B cell (primary cell): ENCODE data around the gene RNF126. TPM values are rescaled to one million over a fixed set of nuclear protein-coding genes. Genes with fewer than 3 reads are reported as not detected.
"Not testable (repeated sequence)": the region's sequence is repeated elsewhere in the genome, so short reads cannot be mapped to it uniquely, and the experiment has no call there.

Experiments used
- ATAC-seq: fragments of 200-7000 bp; cut with Tn5 transposase; one replicate; pipeline ENCODE4 v1.10.0; 2021; ENCODE audit warnings: low read depth, mild to moderate bottlenecking, moderate number of reproducible peaks, moderate library complexity
- CTCF ChIA-PET: fragments of 350-600 bp; sonication (Branson Sonifier 250); formaldehyde crosslinking; loops from one replicate; lab custom pipeline; 2021; ENCODE audit warnings: antibody characterized with exemption, inconsistent platforms; lab: Charles Lee
- POLR2A ChIA-PET: fragments of 350-600 bp; sonication (Branson Sonifier 250); formaldehyde crosslinking; loops from one replicate; lab custom pipeline; 2021; ENCODE audit warnings: antibody characterized with exemption; lab: Charles Lee
- DNase-seq: peaks from one replicate; pipeline ENCODE4 v3.0.0; 2013
- H2AFZ ChIP-seq: 2 replicates; pipeline ENCODE4 v1.6.1; 2012; ENCODE audit warnings: mild to moderate bottlenecking, low read depth, low read length; ENCODE audit not compliant: insufficient read depth, poor library complexity, severe bottlenecking
- H3K27ac ChIP-seq, 2 donors: 1 replicate in 1 of 2; 2 replicates in 1 of 2; pipeline ENCODE4 v1.5.1; 2012 to 2013; ENCODE audit warnings: low read length in 2 of 2, mild to moderate bottlenecking in 2 of 2, moderate library complexity in 1 of 2
- H3K27me3 ChIP-seq, 4 experiments: fragments of 200-600 bp in 1 of 4; sonication (generic) in 1 of 4; replicated peaks in 1 of 4; 1 replicate in 2 of 4; 2 replicates in 2 of 4; pipeline versions ENCODE4 v1.6.1 to v1.7.0; 2013 to 2016; ENCODE audit warnings: low read length in 3 of 4, mild to moderate bottlenecking in 2 of 4, mixed read lengths in 1 of 4, moderate library complexity in 1 of 4; ENCODE audit not compliant: insufficient read depth in 4 of 4, control insufficient read depth in 3 of 4; ENCODE audit errors: control extremely low read depth in 1 of 4
- H3K36me3 ChIP-seq, 2 experiments: replicated peaks in 1 of 2; 1 replicate in 1 of 2; 2 replicates in 1 of 2; pipeline versions ENCODE4 v1.6.1 to v1.7.1; 2013; ENCODE audit warnings: low read length in 1 of 2; ENCODE audit not compliant: insufficient read depth in 2 of 2, control insufficient read depth in 1 of 2; ENCODE audit errors: control extremely low read depth in 1 of 2, extremely low read depth in 1 of 2
- H3K4me1 ChIP-seq, 2 donors: fragments of 200-600 bp in 1 of 2; sonication (generic) in 1 of 2; 1 replicate in 1 of 2; 2 replicates in 1 of 2; pipeline versions ENCODE4 v1.5.1 to v1.6.1; 2013 to 2017; ENCODE audit warnings: low read length in 2 of 2; ENCODE audit not compliant: control insufficient read depth in 2 of 2, insufficient read depth in 2 of 2
- H3K4me2 ChIP-seq: replicated peaks from 2 replicates; pipeline ENCODE3; 2012; ENCODE audit warnings: mild to moderate bottlenecking, low read depth, low read length; ENCODE audit not compliant: poor library complexity, severe bottlenecking
- H3K4me3 ChIP-seq, 5 experiments: fragments of 200-600 bp in 1 of 5; sonication (generic) in 1 of 5; 1 replicate in 3 of 5; 2 replicates in 2 of 5; pipeline versions ENCODE4 v1.5.1 to v1.7.0; 2011 to 2016; ENCODE audit warnings: low read length in 4 of 5, mild to moderate bottlenecking in 4 of 5, low read depth in 2 of 5, control low read depth in 1 of 5, moderate library complexity in 1 of 5; ENCODE audit not compliant: insufficient read depth in 1 of 5; ENCODE audit errors: control extremely low read depth in 1 of 5, extremely low read depth in 1 of 5
- H3K79me2 ChIP-seq: fragments of 200-600 bp; sonication (generic); one replicate; pipeline ENCODE4 v1.6.0; 2016; ENCODE audit warnings: low read length; ENCODE audit not compliant: control insufficient read depth, insufficient read depth
- H3K9ac ChIP-seq: fragments of 200-600 bp; sonication (generic); 2 replicates; pipeline ENCODE4 v1.6.1; 2017; ENCODE audit warnings: mild to moderate bottlenecking, low read length, moderate library complexity
- H3K9me3 ChIP-seq, 3 donors: one replicate each; pipeline versions ENCODE4 v1.6.1 to v1.7.1; 2013; ENCODE audit warnings: low read length in 2 of 3; ENCODE audit not compliant: control insufficient read depth in 2 of 3, insufficient read depth in 1 of 3; ENCODE audit errors: control extremely low read depth in 1 of 3
- H4K20me1 ChIP-seq: 2 replicates; pipeline ENCODE4 v1.6.0; 2012; ENCODE audit warnings: mild to moderate bottlenecking, low read length; ENCODE audit not compliant: insufficient read depth, control insufficient read depth, poor library complexity, severe bottlenecking
- H3K27ac Mint-ChIP-seq: one replicate; pipeline ENCODE4 v1.8.0; 2021; ENCODE audit warnings: mixed read lengths
- H3K27me3 Mint-ChIP-seq: one replicate; pipeline ENCODE4 v1.8.0; 2021; ENCODE audit warnings: mixed read lengths
- H3K4me1 Mint-ChIP-seq: one replicate; pipeline ENCODE4 v1.8.0; 2021; ENCODE audit warnings: mixed read lengths
- H3K4me3 Mint-ChIP-seq: one replicate; pipeline ENCODE4 v1.8.0; 2021; ENCODE audit warnings: mixed read lengths
- H3K9me3 Mint-ChIP-seq: one replicate; pipeline ENCODE4 v1.8.0; 2022; ENCODE audit warnings: mixed read lengths; ENCODE audit not compliant: insufficient read depth
- EZH2 ChIP-seq: IDR thresholded peaks from 2 replicates; pipeline ENCODE4 v1.6.1; 2012; ENCODE audit warnings: borderline replicate concordance, low read depth, mild to moderate bottlenecking, moderate library complexity, low read length; ENCODE audit not compliant: insufficient read depth, poor library complexity, severe bottlenecking
- WGBS: methylation state at CpG from one replicate; pipeline ENCODE4 v1.1.5; 2013; ENCODE audit warnings: missing lambda C conversion rate; ENCODE audit not compliant: insufficient coverage; 5-methylcytosine and 5-hydroxymethylcytosine counted together
- intact Hi-C: fragments of 100-400 bp; cut with micrococcal nuclease; formaldehyde crosslinking; loops from one replicate; pipeline ENCODE4 v1.10.0; 2022
- polyA plus RNA-seq: library from polyadenylated mRNA; depleted of rRNA; stranded (reverse); fragments of >200 nt; gene quantifications from 2 replicates; pipeline ENCODE4 v1.2.3, GENCODE V29; 2012
- total RNA-seq, 2 donors: library from RNA; stranded (reverse); fragments of 120-200 nt in 1 of 2; gene quantifications; 1 replicate in 1 of 2; 2 replicates in 1 of 2; pipeline versions ENCODE4 v1.2.3 to v1.2.4, GENCODE V29; 2013 to 2022
- TF ChIP-seq, protein P1 (sequence below): fragments of 200-600 bp; IDR thresholded peaks from one replicate; pipeline ENCODE4 v1.8.0; 2022; ENCODE audit warnings: antibody characterized with exemption, mild to moderate bottlenecking

RNF126 gene
- total and polyA plus RNA-seq, 2 donors (not counting 1 experiment from before 2014, with no cell fraction given): 74.3 to 118 TPM

DNA sequence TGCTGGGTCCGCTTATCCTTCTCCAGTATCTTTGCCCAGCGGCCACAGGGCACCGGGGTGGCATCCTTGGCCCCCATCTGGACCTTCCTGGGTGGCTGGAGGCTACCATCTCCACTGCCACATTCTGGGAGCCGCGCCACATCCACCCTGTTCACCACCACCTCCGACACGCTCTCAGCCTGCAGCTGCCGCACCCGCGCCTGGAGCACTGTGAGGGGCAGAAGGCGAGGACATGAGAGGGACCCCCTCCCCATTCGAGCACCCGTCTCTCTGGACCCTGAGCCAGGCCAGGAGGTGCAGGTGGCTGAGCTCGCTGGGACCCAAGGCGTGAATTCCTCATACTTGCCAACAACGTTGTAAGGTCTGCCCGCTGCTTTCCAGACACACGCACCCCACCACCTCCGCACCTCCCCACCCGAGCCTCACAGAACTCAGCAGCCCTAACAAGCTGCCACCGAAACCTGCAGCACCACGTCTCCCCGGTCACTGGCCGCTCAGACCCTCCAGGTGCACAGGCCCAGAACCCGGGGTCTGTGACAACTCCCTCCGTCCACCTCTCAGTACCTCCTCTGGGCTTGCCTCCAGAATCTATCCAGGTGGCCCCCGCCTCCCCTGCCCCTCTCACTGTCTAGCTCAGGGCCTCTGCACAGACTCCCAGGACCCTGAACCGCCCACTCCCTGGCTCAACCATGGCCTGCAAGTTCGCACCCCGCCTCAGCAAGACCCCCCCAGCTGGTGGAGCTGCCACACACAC, 32.9 kb downstream of the RNF126 start:
- no peak overlapping the region for H3K27ac Mint-ChIP-seq
- H3K27me3 Mint-ChIP-seq: no peaks in the 10 kb centered on the region
- Histone ChIP-seq H3K4me1 (peaks cover 14 to 24% of the 10 kb centered on the region in 2 donors), H2AFZ (no peak overlapping the region), H3K9me3 (no peaks in the 10 kb centered on the region), H3K27me3 (no peaks in the 10 kb centered on the region), H3K27ac (no peak overlapping the region), H3K4me3 (no peak overlapping the region), H3K9ac (no peak overlapping the region), H4K20me1 (peaks cover 48% of the 10 kb centered on the region), H3K79me2 (peaks cover 64% of the 10 kb centered on the region), H3K4me2 (no peak overlapping the region), H3K36me3 (peaks cover 0 to 26% of the 10 kb centered on the region in 2 experiments)
- no peak overlapping the region for H3K4me3 Mint-ChIP-seq
- peaks cover 23% of the 10 kb centered on the region for H3K4me1 Mint-ChIP-seq
- 98% methylated on average over 30 of the region's 30 CpGs for WGBS
- ChIA-PET CTCF (no interaction called here), POLR2A (interaction anchor here (0.6 kb wide), 1 partner anchor 209 kb away, joined by 6 read pairs; no protein-coding TSS in a partner anchor)
- ATAC-seq (no peak), DNase-seq (no peak)
- H3K9me3 Mint-ChIP-seq: no peaks in the 10 kb centered on the region
- intact Hi-C loops: no loop called here
- TF ChIP-seq EZH2: no peak
- TF ChIP-seq, protein P1, sequence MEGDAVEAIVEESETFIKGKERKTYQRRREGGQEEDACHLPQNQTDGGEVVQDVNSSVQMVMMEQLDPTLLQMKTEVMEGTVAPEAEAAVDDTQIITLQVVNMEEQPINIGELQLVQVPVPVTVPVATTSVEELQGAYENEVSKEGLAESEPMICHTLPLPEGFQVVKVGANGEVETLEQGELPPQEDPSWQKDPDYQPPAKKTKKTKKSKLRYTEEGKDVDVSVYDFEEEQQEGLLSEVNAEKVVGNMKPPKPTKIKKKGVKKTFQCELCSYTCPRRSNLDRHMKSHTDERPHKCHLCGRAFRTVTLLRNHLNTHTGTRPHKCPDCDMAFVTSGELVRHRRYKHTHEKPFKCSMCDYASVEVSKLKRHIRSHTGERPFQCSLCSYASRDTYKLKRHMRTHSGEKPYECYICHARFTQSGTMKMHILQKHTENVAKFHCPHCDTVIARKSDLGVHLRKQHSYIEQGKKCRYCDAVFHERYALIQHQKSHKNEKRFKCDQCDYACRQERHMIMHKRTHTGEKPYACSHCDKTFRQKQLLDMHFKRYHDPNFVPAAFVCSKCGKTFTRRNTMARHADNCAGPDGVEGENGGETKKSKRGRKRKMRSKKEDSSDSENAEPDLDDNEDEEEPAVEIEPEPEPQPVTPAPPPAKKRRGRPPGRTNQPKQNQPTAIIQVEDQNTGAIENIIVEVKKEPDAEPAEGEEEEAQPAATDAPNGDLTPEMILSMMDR: no peak

DNA sequence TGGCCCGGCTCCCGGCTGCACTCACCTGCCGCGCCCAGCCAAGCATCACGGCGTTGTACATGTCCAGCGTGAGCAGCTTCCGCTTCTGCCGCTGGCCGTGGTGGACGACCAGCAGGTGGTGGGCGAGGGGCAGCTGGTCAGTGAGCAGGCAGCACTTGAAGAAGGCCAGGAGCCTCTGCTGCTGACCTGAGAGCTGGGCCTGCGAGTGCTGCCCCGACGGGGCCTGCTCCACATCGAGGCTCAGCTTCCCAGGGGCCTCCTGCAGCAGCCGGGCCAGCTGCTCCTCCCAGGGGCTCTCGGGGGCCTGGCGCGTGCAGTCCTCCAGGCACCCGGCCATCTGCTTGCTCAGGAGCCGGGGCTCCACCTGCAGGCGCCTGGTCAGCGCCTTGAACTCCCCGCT, 33.5 kb downstream of the RNF126 start:
- H3K9ac ChIP-seq, intact Hi-C loops, H2AFZ ChIP-seq, H3K27me3 ChIP-seq, H3K4me3 Mint-ChIP-seq, H3K9me3 ChIP-seq, H3K4me3 ChIP-seq, H3K27me3 Mint-ChIP-seq, H3K27ac Mint-ChIP-seq, H3K27ac ChIP-seq, H3K9me3 Mint-ChIP-seq, CTCF ChIA-PET, H3K4me2 ChIP-seq, ATAC-seq, DNase-seq: not testable (repeated sequence)
- POLR2A ChIA-PET: interaction anchor here (0.6 kb wide), 1 partner anchor 209 kb away, joined by 6 read pairs; no protein-coding TSS in a partner anchor
- H3K79me2 ChIP-seq: peaks cover 59% of the 10 kb centered on the region
- peaks cover 0 to 27% of the 10 kb centered on the region in 2 experiments for H3K36me3 ChIP-seq
- peaks cover 49% of the 10 kb centered on the region for H4K20me1 ChIP-seq
- peaks cover 14 to 24% of the 10 kb centered on the region in 2 donors for H3K4me1 ChIP-seq
- H3K4me1 Mint-ChIP-seq: peaks cover 23% of the 10 kb centered on the region
- WGBS: 96% methylated on average over 23 of the region's 25 CpGs
